HEK293T (cell line): Measurements from ENCODE around the gene PYGL.

Source experiments
- ARNT ChIP-seq: fragments of 450-650 bp; IDR thresholded peaks from 2 replicates; pipeline ENCODE4 v1.6.1; 2017; ENCODE audit warnings: mild to moderate bottlenecking
- BHLHE40 ChIP-seq: fragments of 450-650 bp; IDR thresholded peaks from 2 replicates; pipeline ENCODE4 v1.6.1; 2016; ENCODE audit warnings: mild to moderate bottlenecking, moderate library complexity, borderline replicate concordance
- ELF4 ChIP-seq: fragments of 450-650 bp; IDR thresholded peaks from 2 replicates; pipeline ENCODE4 v1.6.1; 2017; ENCODE audit warnings: antibody characterized with exemption
- FOXA1 ChIP-seq: fragments of 450-650 bp; IDR thresholded peaks from 2 replicates; pipeline ENCODE4 v1.6.1; 2016; ENCODE audit warnings: mild to moderate bottlenecking
- FOXK2 ChIP-seq: fragments of 450-650 bp; IDR thresholded peaks from 2 replicates; pipeline ENCODE4 v1.6.1; 2016; ENCODE audit warnings: mild to moderate bottlenecking
- FOXM1 ChIP-seq: fragments of 450-650 bp; IDR thresholded peaks from 2 replicates; pipeline ENCODE4 v1.6.1; 2017; ENCODE audit warnings: mild to moderate bottlenecking, borderline replicate concordance
- HDGF ChIP-seq: fragments of 450-650 bp; IDR thresholded peaks from 2 replicates; pipeline ENCODE4 v1.6.1; 2017; ENCODE audit warnings: antibody characterized with exemption, borderline replicate concordance
- L3MBTL2 ChIP-seq: fragments of 450-650 bp; conservative IDR thresholded peaks from 2 replicates; pipeline ENCODE4 v1.6.1; 2016; ENCODE audit warnings: mild to moderate bottlenecking
- LEF1 ChIP-seq: fragments of 450-650 bp; IDR thresholded peaks from 2 replicates; pipeline ENCODE4 v1.6.1; 2017; ENCODE audit warnings: mild to moderate bottlenecking, borderline replicate concordance
- NFRKB ChIP-seq: fragments of 450-650 bp; IDR thresholded peaks from 2 replicates; pipeline ENCODE4 v1.6.1; 2016; ENCODE audit warnings: mild to moderate bottlenecking, moderate library complexity
- PKNOX1 ChIP-seq: fragments of 450-650 bp; IDR thresholded peaks from 2 replicates; pipeline ENCODE4 v1.6.1; 2016
- SP1 ChIP-seq: fragments of 450-650 bp; IDR thresholded peaks from 2 replicates; pipeline ENCODE4 v1.6.1; 2017
- SUZ12 ChIP-seq: fragments of 450-650 bp; IDR thresholded peaks from 2 replicates; pipeline ENCODE4 v1.6.1; 2016; ENCODE audit warnings: mild to moderate bottlenecking
- TARDBP ChIP-seq: fragments of 450-650 bp; IDR thresholded peaks from 2 replicates; pipeline ENCODE4 v1.6.1; 2016

- no peak for TF ChIP-seq FOXK2
- TF ChIP-seq L3MBTL2 = no peak
- TF ChIP-seq SUZ12 = no peak
- no peak for TF ChIP-seq HDGF
- TF ChIP-seq SP1 = no peak
- TF ChIP-seq FOXA1 = no peak
- no peak for TF ChIP-seq BHLHE40
- no peak for TF ChIP-seq TARDBP
- no peak for TF ChIP-seq LEF1
- no peak for TF ChIP-seq NFRKB
- TF ChIP-seq ARNT = no peak
- no peak for TF ChIP-seq ELF4
- TF ChIP-seq FOXM1 = no peak
- TF ChIP-seq PKNOX1 = no peak
These were observed 17.4 kb upstream of the PYGL start for GRCh38 chr14:50961605-50962221.
